ENCODE measurements around the gene TMBIM6.

Gene TMBIM6

GRCh38 chr12:49730568-49731101, 10.7 kb upstream of the TMBIM6 start:
- TF ChIP-seq FOXP2 (optimal IDR thresholded peaks at IDR 0.05; ENCODE audit: borderline replicate concordance, extremely low read depth, extremely low read length, insufficient read depth) (no peak), REST (IDR thresholded peaks at IDR 0.05; ENCODE audit: insufficient read depth in 1 of 2, low read depth in 2 of 2, low read length in 2 of 2) (no peak), TAF1 (IDR thresholded peaks at IDR 0.05; ENCODE audit: borderline replicate concordance, insufficient read depth, low read length) (no peak), SIN3A (IDR thresholded peaks at IDR 0.05; ENCODE audit: borderline replicate concordance, insufficient read depth, low read length) (no peak), POLR2AphosphoS5 (IDR thresholded peaks at IDR 0.05; ENCODE audit: low read depth, low read length) (no peak)

- TF ChIP-seq REST (IDR thresholded peaks at IDR 0.05; ENCODE audit: insufficient read depth in 1 of 2, low read depth in 2 of 2, low read length in 2 of 2): no peak
- no peak for TF ChIP-seq TAF1 (IDR thresholded peaks at IDR 0.05; ENCODE audit: borderline replicate concordance, insufficient read depth, low read length)
- TF ChIP-seq FOXP2 (optimal IDR thresholded peaks at IDR 0.05; ENCODE audit: borderline replicate concordance, extremely low read depth, extremely low read length, insufficient read depth): no peak
- no peak for TF ChIP-seq SIN3A (IDR thresholded peaks at IDR 0.05; ENCODE audit: borderline replicate concordance, insufficient read depth, low read length)
- no peak for TF ChIP-seq POLR2AphosphoS5 (IDR thresholded peaks at IDR 0.05; ENCODE audit: low read depth, low read length)
Observed at GRCh38 chr12:49733219-49734017, 7.9 kb upstream of the TMBIM6 start.

- TF ChIP-seq TAF1 (IDR thresholded peaks at IDR 0.05; ENCODE audit: borderline replicate concordance, insufficient read depth, low read length): peak; percentile 42; the same call in 1 of the 2 replicates
- TF ChIP-seq REST (IDR thresholded peaks at IDR 0.05; ENCODE audit: insufficient read depth in 1 of 2, low read depth in 2 of 2, low read length in 2 of 2): no peak
- peak; percentile 35; the same call in 1 of the 2 replicates for TF ChIP-seq POLR2AphosphoS5 (IDR thresholded peaks at IDR 0.05; ENCODE audit: low read depth, low read length)
- no peak for TF ChIP-seq SIN3A (IDR thresholded peaks at IDR 0.05; ENCODE audit: borderline replicate concordance, insufficient read depth, low read length)
- peak; percentile 16 for TF ChIP-seq FOXP2 (optimal IDR thresholded peaks at IDR 0.05; ENCODE audit: borderline replicate concordance, extremely low read depth, extremely low read length, insufficient read depth)
Observed at GRCh38 chr12:49741882-49742620, 694 bp downstream of the TMBIM6 start.

- no peak for TF ChIP-seq FOXP2 (optimal IDR thresholded peaks at IDR 0.05; ENCODE audit: borderline replicate concordance, extremely low read depth, extremely low read length, insufficient read depth)
Observed at GRCh38 chr12:49744363-49744885, 3.1 kb downstream of the TMBIM6 start.

- TF ChIP-seq REST (IDR thresholded peaks at IDR 0.05; ENCODE audit: insufficient read depth in 1 of 2, low read depth in 2 of 2, low read length in 2 of 2): no peak
- no peak for TF ChIP-seq TAF1 (IDR thresholded peaks at IDR 0.05; ENCODE audit: borderline replicate concordance, insufficient read depth, low read length)
- no peak for TF ChIP-seq FOXP2 (optimal IDR thresholded peaks at IDR 0.05; ENCODE audit: borderline replicate concordance, extremely low read depth, extremely low read length, insufficient read depth)
- TF ChIP-seq POLR2AphosphoS5 (IDR thresholded peaks at IDR 0.05; ENCODE audit: low read depth, low read length): no peak
- no peak for TF ChIP-seq SIN3A (IDR thresholded peaks at IDR 0.05; ENCODE audit: borderline replicate concordance, insufficient read depth, low read length)
Observed at GRCh38 chr12:49748306-49748705, 6.9 kb downstream of the TMBIM6 start.

All from PFSK-1 (cell line).